Caki2 (cell line): ENCODE measurements around the gene EHMT2. TPM values are rescaled to one million over a fixed set of nuclear protein-coding genes. Genes with fewer than 3 reads are reported as not detected.
"Not testable (repeated sequence)": the region's sequence is repeated elsewhere in the genome, so short reads cannot be mapped to it uniquely, and the experiment has no call there.

Source experiments
- DNase-seq: peaks from one replicate; pipeline ENCODE4 v3.0.0-alpha.2; 2015; ENCODE audit warnings: low read depth
- in situ Hi-C: cut with HindIII; loops from 2 replicates; pipeline ENCODE4 v1.10.0; 2016; ENCODE audit warnings: low sequenced_read_pairs, low pct_unique_long_range_greater_than_20kb, mixed read lengths
- total RNA-seq: library from RNA; depleted of rRNA; stranded (reverse); fragments of >200 nt; shearing (Covaris generic); gene quantifications from 2 replicates; pipeline ENCODE4 v1.2.3, GENCODE V29; 2014; ENCODE audit warnings: low replicate concordance

EHMT2 gene
- total RNA-seq, 1 experiment from 2014 or later = 79.0 TPM

DNA sequence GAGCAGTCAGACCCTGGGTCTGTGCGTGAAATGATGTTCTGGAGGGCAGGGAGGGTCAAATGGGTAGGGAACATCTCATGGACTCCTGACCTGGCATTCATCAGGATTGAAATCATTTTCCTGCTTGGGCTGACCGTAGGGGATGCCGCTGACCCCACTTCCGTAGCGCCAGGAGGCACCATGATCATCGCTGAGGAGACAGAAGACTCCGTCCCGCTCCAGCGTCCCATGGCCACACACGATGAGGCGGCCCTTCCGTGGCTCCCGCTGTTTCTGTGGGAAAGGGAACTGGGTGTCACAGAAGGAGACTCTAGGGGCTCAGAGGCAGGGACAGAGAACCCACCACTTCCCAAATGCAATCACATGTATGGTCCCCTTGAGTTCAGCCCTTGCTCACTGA, 37.1 kb downstream of the EHMT2 start:
- DNase-seq = no peak
- in situ Hi-C loops = no loop called here

DNA sequence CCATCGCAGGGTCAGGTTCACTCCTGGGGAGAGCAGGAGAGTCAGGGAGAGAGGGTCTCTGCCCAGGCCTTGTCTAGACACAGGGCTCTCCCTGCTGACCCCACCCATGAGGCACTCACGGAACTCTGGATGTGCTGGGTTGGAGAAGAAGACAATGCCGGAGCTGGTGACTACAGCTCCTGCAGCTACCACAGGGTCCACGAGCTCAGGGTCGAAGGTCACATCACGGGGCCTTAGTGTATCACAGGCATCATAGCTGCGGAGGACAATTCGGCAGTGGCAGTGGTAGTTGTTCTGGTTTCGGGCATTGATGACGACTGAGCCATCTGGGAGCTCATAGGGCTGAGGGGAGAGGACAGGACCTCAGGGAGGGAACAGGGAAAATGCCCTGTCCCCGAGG, 37.6 kb downstream of the EHMT2 start:
- in situ Hi-C loops = no loop called here
- no peak for DNase-seq

GRCh38 chr6:31858707-31859106, 38.8 kb downstream of the EHMT2 start:
- in situ Hi-C loops = no loop called here
- no peak for DNase-seq

DNA sequence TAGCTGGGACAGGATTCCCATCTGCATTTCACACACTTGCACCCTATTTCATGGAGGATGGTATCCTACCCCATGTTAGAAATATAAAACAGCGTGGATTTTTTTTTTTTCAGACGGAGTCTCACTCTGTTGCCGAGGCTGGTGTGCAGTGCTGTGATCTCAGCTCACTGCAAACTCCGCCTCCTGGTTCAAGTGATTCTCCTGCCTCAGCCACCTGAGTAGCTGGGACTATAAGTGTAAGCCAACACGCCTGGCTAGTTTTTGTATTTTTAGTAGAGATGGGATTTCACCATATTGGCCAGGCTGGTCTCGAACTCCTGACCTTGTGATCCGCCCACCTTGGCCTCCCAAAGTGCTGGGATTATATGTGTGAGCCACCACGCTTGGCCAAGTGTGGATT, 39.7 kb downstream of the EHMT2 start:
- DNase-seq, in situ Hi-C loops: not testable (repeated sequence)

DNA sequence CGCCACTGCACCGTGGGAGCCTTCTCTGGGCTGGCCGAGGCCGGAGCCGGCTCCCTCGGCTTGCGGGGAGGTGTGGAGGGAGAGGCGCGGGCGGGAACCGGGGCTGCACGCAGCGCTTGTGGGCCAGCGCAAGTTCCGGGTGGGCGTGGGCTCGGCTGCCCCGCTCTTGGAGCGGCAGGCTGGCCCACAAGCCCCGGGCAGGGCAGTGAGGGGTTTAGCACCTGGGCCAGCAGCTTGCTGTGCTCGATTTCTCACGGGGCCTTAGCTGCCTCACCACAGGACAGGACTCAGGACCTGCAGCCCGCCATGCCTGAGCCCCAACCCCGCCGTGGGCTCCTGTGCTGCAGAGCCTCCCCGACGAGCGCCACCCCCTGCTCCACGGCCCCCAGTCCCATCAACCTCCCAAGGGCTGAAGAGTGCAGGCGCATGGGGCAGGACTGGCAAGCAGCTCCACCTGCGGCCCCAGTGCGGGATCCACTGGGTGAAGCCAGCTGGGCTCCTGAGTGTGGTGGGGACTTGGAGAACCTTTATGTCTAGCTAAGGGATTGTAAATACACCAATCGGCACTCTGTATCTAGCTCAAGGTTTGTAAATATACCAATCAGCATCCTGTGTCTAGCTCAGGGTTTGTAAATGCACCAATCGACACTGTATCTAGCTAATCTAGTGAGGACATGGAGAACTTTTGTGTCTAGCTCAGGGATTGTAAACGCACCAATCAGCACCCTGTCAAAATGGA, 45.3 kb downstream of the EHMT2 start:
- DNase-seq = peak; percentile 84
- in situ Hi-C loops = not testable (repeated sequence)

GRCh38 chr6:31851485-31851832, 46.0 kb downstream of the EHMT2 start:
- in situ Hi-C loops = no loop called here
- peak; percentile 97 for DNase-seq

GRCh38 chr6:31850765-31851484, 46.6 kb downstream of the EHMT2 start:
- in situ Hi-C loops = no loop called here
- DNase-seq = no peak

DNA sequence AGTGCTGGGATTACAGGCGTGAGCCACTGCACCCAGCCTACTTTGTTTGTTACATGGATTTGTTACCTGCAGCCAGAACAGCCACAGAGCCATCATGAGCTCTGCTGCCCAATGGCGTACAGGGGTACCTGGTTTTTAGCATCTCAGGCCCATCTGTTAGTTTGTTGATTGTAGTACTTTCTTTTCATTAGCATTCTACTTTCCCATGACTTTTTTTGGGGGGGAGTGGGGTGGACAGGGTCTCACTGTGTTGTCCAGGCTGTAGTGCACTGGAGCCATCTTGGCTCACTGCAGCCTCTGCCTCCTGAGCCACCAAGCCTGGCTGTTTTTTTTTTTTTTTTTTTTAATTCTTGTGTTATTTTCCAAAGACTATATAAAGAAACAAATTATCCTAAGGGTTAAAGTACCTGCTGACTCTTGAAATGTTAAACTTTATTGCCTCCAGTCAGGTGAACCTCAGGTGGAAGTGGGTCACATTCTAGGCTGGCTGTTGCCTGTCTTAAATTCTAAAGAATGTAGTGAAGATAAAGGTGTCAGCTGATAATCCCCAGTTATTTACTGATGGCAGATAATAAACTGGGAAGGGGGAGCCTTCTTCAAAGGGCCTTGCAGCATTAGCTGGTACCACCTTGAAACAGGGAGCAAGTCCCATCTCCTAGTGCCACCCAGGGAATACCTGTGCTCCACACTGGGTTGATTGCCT, 50.1 kb downstream of the EHMT2 start:
- no peak for DNase-seq
- in situ Hi-C loops = no loop called here

DNA sequence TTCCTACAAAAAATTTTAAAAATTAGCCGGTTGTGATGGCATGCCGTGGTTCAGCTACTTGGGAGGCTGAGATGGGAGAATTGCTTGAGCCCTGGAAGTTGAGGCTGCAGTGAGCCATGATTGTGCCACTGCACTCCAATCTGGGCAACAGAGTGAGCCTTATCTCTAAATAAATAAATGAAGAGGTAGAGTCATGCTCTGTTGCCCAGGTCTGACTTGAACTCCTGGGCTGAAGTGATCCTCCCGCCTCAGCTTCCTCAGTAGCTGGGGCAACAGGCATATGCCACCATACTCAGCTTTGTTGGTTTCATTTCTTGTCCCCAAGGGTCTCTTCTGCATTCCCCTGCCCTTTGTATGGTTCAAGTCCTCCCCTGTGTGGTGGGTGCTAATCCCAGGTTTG, 53.0 kb downstream of the EHMT2 start:
- in situ Hi-C loops = no loop called here
- peak; percentile 58 for DNase-seq

GRCh38 chr6:31842053-31842452, 55.4 kb downstream of the EHMT2 start:
- in situ Hi-C loops = no loop called here
- no peak for DNase-seq

- in situ Hi-C loops, DNase-seq: not testable (repeated sequence)
Measured at GRCh38 chr6:31839779-31840126, 57.7 kb downstream of the EHMT2 start.

DNA sequence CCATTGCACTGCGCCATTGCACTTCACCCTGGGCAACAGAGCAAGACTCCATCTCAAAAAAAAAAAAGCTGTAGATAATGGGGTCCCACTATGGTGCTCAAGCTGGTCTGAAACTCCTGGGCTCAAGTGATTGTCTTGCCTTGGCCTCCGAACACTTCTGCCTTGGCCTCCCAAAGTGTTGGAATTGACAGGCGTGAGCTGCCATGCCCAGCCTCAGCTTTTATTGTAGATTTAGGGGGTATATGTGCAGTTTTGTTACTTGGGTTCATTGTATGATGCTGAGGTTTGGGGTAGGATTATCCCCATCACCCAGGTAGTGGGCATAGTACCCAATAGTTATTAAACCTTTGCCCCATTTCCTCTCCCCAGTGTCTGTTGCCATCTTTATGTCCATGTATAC, 58.5 kb downstream of the EHMT2 start:
- no peak for DNase-seq
- in situ Hi-C loops = no loop called here

- DNase-seq, in situ Hi-C loops: not testable (repeated sequence)
Measured at GRCh38 chr6:31838114-31838553, 59.4 kb downstream of the EHMT2 start.

GRCh38 chr6:31837369-31838113, 60.0 kb downstream of the EHMT2 start:
- DNase-seq = no peak
- in situ Hi-C loops = no loop called here

DNA sequence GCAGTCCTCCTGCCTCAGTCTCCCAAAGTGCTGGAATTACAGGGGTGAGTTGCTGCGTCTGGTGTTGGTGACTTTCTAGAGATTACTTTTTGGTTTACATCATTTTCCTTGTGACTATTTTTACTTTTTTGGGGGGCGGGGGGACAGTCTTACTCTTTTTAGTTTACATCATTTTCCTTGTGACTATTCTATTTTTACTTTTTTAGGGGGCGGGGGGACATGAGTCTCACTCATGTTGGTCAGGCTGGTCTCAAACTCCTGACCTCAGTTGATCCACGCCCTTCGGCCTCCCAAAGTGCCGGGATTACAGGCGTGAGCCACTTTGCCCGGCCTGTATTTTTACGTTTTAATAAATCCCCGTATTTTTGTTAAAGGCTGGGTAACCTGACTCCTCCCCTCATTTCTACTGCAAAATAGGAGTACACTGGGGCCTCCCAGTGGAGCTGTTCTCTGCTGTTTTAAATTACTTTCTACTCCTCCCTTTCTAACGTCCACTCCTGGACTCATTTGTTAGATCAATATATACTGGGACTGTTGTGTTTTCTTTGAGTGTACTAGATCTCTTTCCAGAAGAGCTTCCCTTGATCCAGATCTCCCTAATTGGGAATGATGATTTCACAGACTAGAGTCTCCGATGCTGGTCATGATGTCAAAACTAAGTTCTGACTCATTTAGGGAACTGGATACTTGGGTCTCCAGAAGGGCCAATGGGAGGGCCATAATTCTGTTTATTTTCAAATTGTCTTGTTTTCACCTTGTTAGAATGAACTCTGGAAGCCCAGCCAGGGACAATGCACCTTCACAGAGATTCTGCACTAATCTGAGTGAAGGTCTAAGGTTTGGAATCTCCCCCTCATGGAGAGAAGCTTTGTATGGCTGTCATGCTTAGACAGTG, 60.8 kb downstream of the EHMT2 start:
- in situ Hi-C loops = no loop called here
- peak; percentile 58 for DNase-seq

GRCh38 chr6:31836047-31836473, 61.4 kb downstream of the EHMT2 start:
- no peak for DNase-seq
- in situ Hi-C loops = no loop called here

DNA sequence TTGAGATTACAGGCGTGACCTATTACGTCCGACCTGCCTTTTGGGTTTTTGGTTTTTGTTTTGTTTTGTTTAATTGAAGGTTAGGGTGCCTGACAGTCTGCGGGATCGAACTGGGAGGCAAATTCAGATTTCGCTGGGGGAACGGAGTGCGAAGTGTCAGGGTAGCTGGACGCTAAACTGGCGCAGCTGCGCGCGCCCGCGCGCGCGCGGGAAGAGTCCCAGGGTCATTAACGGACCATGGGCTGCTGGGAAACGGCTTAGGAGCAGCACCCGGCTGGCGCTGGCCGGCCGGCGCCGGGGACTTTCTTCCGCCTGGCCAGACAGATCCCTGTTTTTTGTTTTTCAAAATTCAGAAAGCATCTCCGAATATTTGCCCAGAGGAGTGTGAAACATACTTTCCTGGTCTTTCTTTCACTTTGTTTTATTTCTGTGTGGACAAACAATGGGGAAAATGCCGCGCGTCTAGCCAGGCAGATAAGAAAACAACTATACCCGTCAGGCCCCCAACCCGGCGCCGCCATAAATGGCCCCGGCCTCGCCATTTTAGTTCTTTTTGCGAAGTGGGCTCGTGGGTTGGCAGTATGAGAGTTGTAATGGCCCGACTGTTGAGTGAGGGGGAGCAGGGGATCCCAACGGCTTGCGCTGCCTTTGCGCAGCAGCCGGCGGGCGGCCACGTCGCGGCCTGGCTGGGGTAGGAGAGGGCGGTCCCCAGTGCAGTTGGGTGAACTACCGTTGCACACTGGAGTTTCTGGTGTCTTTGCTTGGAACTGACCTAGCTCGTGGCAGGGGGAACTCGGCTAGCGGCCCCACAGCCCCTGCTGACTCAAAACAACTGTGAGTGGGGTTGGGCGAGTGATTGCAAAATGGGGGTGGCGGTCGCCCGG, 62.9 kb downstream of the EHMT2 start:
- DNase-seq = peak; percentile 88
- in situ Hi-C loops = no loop called here
